Measurements from ENCODE around the gene TEK. TPM values are rescaled to one million over a fixed set of nuclear protein-coding genes. Genes with fewer than 3 reads are reported as not detected.

Gene TEK
- 1 to 10 TPM in 3 of 4 donors, under 1 TPM in 1; 0.72 to 7.4 (median 4.0) TPM for total RNA-seq

DNA sequence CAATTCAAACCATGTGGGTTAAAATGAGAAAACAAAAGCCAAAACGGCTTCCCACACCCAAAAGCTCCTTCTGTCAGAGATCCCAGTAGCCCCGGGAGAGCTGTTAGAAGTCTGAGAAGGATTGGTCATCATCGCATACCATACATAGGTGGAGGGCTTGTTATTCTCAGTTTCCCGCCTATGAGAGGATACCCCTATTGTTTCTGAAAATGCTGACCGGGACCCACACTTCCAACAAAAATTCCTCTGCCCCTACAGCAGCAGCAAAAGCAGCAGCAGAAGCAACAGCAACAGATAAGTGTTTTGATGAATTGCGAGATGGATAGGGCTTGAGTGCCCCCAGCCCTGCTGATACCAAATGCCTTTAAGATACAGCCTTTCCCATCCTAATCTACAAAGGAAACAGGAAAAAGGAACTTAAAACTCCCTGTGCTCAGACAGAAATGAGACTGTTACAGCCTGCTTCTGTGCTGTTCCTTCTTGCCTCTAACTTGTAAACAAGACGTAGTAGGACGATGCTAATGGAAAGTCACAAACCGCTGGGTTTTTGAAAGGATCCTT lies at the start of gene TEK:
Gene TEK (plus strand): TSS at position 245 of the 561 bp plus-strand sequence. CDS start 366 bp downstream, outside the sequence.
- DNase-seq: no peak
- intact Hi-C loops (cut with DNase I): no loop called here
- Histone ChIP-seq H3K4me3 (peak within 1 kb of the TSS in 3 of 4 donors; percentile 24 to 41 (median 30)), H3K4me1 (no peaks in the 10 kb centered on the region), H3K27me3 (no peaks in the 10 kb centered on the region), H3K36me3 (no peaks in the 10 kb centered on the region), H3K27ac (peak within 1 kb of the TSS in 3 of 4 donors; percentile 15 to 47 (median 37)), H3K9me3 (no peaks in the 10 kb centered on the region)
- TF ChIP-seq CTCF (IDR thresholded peaks at IDR 0.05) (no peak), POLR2A (IDR thresholded peaks at IDR 0.05) (no peak)
- 35 to 44% methylated on average over 9 of the region's 9 CpGs for WGBS, 2 donors

DNA sequence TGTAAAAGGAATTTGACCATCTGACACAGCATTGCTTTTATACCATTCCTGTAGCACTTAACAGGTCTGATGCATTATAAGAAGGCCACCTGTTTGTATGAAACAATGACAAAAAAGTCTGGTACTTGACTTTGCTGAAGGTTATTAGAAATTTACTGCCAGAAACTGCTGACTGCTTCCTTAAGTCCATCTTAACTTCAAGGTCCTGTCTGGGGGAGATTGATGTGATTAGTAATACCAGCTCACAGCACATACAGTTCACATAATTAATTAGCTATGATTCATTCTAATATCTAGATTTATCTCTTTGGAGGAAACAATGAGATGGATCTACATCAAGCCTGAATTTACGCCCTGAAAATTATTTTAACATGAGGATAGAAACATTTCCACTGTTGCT lies 49.6 kb upstream of the TEK start:
- Histone ChIP-seq H3K27me3 (no peaks in the 10 kb centered on the region), H3K4me1 (peaks cover 0 to 4% (median 0%) of the 10 kb centered on the region in 3 donors), H3K9me3 (no peaks in the 10 kb centered on the region), H3K36me3 (peaks cover 0 to 28% (median 0%) of the 10 kb centered on the region in 3 donors), H3K27ac (no peak overlapping the region), H3K4me3 (no peak overlapping the region)
- no peak for DNase-seq
- no peak for TF ChIP-seq CTCF (IDR thresholded peaks at IDR 0.05)
- TF ChIP-seq POLR2A (IDR thresholded peaks at IDR 0.05): no peak
- 72% methylated on average over 1 of the region's 1 CpG for WGBS, 2 donors
- intact Hi-C loops (cut with DNase I): no loop called here

- Histone ChIP-seq H3K4me3 (no peak overlapping the region), H3K27ac (no peak overlapping the region), H3K4me1 (no peaks in the 10 kb centered on the region), H3K9me3 (no peaks in the 10 kb centered on the region), H3K27me3 (no peaks in the 10 kb centered on the region), H3K36me3 (peaks cover 0 to 28% (median 0%) of the 10 kb centered on the region in 3 donors)
- TF ChIP-seq POLR2A (IDR thresholded peaks at IDR 0.05): no peak
- no peak for TF ChIP-seq CTCF (IDR thresholded peaks at IDR 0.05)
- intact Hi-C loops (cut with DNase I): no loop called here
- no peak for DNase-seq
Observed at GRCh38 chr9:27059907-27060306, 49.1 kb upstream of the TEK start.

- no peak for DNase-seq
- Histone ChIP-seq H3K27ac (no peak overlapping the region), H3K9me3 (no peaks in the 10 kb centered on the region), H3K27me3 (no peaks in the 10 kb centered on the region), H3K4me3 (no peak overlapping the region), H3K4me1 (no peaks in the 10 kb centered on the region), H3K36me3 (peaks cover 0 to 4% (median 0%) of the 10 kb centered on the region in 3 donors)
- 31 to 42% methylated on average over 1 of the region's 1 CpG for WGBS, 2 donors
- intact Hi-C loops (cut with DNase I): no loop called here
- no peak for TF ChIP-seq CTCF (IDR thresholded peaks at IDR 0.05)
Observed at GRCh38 chr9:27065288-27065687, 43.7 kb upstream of the TEK start.

DNA sequence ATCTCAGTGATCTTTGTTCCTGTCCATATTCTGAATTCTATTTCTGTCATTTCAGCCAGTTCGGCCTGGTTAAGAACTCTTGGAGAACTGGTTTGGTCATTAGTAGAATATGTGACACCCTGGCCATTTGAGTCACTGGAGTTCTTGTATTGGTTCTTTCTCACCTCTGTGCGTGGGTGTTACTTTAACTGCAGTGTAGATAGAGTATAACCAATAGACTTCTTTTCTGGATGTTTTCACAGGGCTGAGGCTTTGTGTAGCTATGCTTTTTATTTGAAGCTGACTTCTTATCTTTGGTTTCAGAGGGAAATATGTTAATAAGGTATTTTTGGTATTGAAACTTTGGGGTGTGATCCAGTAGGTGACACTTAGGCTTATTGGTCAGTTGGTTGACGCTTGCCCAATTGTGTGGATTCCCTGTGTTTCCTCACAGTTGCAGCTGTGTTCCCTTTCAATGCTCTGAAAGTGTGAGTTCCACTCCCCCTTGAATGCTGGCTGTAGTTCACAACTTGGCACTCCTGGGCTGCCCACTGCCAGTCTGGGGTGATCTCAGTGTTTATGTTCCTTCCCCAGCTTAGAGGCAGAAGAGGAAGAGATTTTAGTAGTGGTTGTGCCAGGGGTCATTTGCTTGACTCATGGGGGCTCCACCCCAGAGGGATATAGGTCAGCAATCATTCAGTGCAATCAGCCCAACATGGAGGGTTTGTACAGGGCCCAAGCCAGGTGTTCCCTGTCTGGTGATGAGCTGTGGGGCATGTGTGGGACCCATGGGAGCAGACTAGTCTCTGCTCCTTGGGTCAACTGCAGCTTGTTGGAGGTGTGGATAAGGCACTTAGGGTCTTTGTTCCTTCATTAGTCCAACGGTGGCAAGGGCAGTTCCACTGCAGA lies 34.9 kb upstream of the TEK start:
- intact Hi-C loops (cut with DNase I): no loop called here
- Histone ChIP-seq H3K36me3 (peaks cover 0 to 5% (median 0%) of the 10 kb centered on the region in 3 donors), H3K27me3 (no peaks in the 10 kb centered on the region), H3K4me1 (no peaks in the 10 kb centered on the region), H3K4me3 (no peak overlapping the region), H3K27ac (no peak overlapping the region), H3K9me3 (no peaks in the 10 kb centered on the region)
- TF ChIP-seq POLR2A (IDR thresholded peaks at IDR 0.05): no peak
- TF ChIP-seq CTCF (IDR thresholded peaks at IDR 0.05): no peak
- WGBS, 2 donors: 86 to 90% methylated on average over 2 of the region's 4 CpGs
- no peak for DNase-seq

Measured in esophagus squamous epithelium (tissue), 5 donors.